Neutrophil (primary cell): Measurements from ENCODE around the gene SHPK.

Source experiments
- H3K27ac ChIP-seq: fragments of 200-600 bp; sonication (generic); 2 replicates; pipeline ENCODE4 v1.5.1; 2016; ENCODE audit warnings: mild to moderate bottlenecking, moderate library complexity
- H3K27me3 ChIP-seq: fragments of 200-600 bp; sonication (generic); 2 replicates; pipeline ENCODE4 v1.6.0; 2016; ENCODE audit warnings: mild to moderate bottlenecking
- H3K36me3 ChIP-seq: fragments of 200-600 bp; sonication (generic); 2 replicates; pipeline ENCODE4 v1.5.1; 2017
- H3K4me1 ChIP-seq, 2 experiments: fragments of 200-600 bp in 1 of 2; sonication (generic) in 1 of 2; 1 replicate in 1 of 2; 2 replicates in 1 of 2; pipeline versions ENCODE4 v1.5.1 to v1.6.1; 2013 to 2016; ENCODE audit warnings: low read depth in 1 of 2, low read length in 1 of 2, mild to moderate bottlenecking in 1 of 2, moderate library complexity in 1 of 2; ENCODE audit not compliant: control insufficient read depth in 1 of 2, insufficient read depth in 1 of 2
- H3K4me3 ChIP-seq, 2 experiments: fragments of 200-600 bp in 1 of 2; sonication (generic) in 1 of 2; 1 replicate in 1 of 2; 2 replicates in 1 of 2; pipeline ENCODE4 v1.5.1; 2013 to 2016; ENCODE audit warnings: low read depth in 1 of 2, low read length in 1 of 2, mild to moderate bottlenecking in 1 of 2, moderate library complexity in 1 of 2
- H3K9me3 ChIP-seq: fragments of 200-600 bp; sonication (generic); 2 replicates; pipeline ENCODE4 v1.5.1; 2016
- TF ChIP-seq, protein P1 (sequence below): fragments of 200-600 bp; sonication (generic); IDR thresholded peaks from 2 replicates; pipeline ENCODE4 v1.5.1; 2016; ENCODE audit warnings: antibody characterized with exemption

Gene SHPK

GRCh38 chr17:3666516-3666915 lies 30.5 kb upstream of the SHPK start:
- Histone ChIP-seq H3K27me3 (no peaks in the 10 kb centered on the region), H3K9me3 (no peaks in the 10 kb centered on the region), H3K27ac (no peak overlapping the region), H3K36me3 (peaks cover 8% of the 10 kb centered on the region), H3K4me1 (peaks cover 15 to 21% of the 10 kb centered on the region in 2 experiments), H3K4me3 (no peak overlapping the region)
- TF ChIP-seq, protein P1, sequence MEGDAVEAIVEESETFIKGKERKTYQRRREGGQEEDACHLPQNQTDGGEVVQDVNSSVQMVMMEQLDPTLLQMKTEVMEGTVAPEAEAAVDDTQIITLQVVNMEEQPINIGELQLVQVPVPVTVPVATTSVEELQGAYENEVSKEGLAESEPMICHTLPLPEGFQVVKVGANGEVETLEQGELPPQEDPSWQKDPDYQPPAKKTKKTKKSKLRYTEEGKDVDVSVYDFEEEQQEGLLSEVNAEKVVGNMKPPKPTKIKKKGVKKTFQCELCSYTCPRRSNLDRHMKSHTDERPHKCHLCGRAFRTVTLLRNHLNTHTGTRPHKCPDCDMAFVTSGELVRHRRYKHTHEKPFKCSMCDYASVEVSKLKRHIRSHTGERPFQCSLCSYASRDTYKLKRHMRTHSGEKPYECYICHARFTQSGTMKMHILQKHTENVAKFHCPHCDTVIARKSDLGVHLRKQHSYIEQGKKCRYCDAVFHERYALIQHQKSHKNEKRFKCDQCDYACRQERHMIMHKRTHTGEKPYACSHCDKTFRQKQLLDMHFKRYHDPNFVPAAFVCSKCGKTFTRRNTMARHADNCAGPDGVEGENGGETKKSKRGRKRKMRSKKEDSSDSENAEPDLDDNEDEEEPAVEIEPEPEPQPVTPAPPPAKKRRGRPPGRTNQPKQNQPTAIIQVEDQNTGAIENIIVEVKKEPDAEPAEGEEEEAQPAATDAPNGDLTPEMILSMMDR = no peak

- no peak overlapping the region for H3K27ac ChIP-seq
- H3K4me1 ChIP-seq = peaks cover 15 to 21% of the 10 kb centered on the region in 2 experiments
- H3K9me3 ChIP-seq = no peaks in the 10 kb centered on the region
- no peaks in the 10 kb centered on the region for H3K27me3 ChIP-seq
- H3K4me3 ChIP-seq = no peak overlapping the region
- TF ChIP-seq, protein P1 = no peak
- H3K36me3 ChIP-seq = peaks cover 11% of the 10 kb centered on the region
Measured at GRCh38 chr17:3665834-3666233, 29.8 kb upstream of the SHPK start.

GRCh38 chr17:3663102-3664011 lies 27.3 kb upstream of the SHPK start:
- Histone ChIP-seq H3K4me3 (no peak overlapping the region), H3K27me3 (no peaks in the 10 kb centered on the region), H3K4me1 (peaks cover 8 to 11% of the 10 kb centered on the region in 2 experiments), H3K9me3 (no peaks in the 10 kb centered on the region), H3K36me3 (peaks cover 25% of the 10 kb centered on the region), H3K27ac (no peak overlapping the region)
- TF ChIP-seq, protein P1 = no peak

- Histone ChIP-seq H3K36me3 (peaks cover 34% of the 10 kb centered on the region), H3K4me3 (no peak overlapping the region), H3K4me1 (no peaks in the 10 kb centered on the region), H3K27me3 (no peaks in the 10 kb centered on the region), H3K27ac (no peak overlapping the region), H3K9me3 (no peaks in the 10 kb centered on the region)
- TF ChIP-seq, protein P1 = no peak
Measured at GRCh38 chr17:3660311-3660891, 24.4 kb upstream of the SHPK start.

DNA sequence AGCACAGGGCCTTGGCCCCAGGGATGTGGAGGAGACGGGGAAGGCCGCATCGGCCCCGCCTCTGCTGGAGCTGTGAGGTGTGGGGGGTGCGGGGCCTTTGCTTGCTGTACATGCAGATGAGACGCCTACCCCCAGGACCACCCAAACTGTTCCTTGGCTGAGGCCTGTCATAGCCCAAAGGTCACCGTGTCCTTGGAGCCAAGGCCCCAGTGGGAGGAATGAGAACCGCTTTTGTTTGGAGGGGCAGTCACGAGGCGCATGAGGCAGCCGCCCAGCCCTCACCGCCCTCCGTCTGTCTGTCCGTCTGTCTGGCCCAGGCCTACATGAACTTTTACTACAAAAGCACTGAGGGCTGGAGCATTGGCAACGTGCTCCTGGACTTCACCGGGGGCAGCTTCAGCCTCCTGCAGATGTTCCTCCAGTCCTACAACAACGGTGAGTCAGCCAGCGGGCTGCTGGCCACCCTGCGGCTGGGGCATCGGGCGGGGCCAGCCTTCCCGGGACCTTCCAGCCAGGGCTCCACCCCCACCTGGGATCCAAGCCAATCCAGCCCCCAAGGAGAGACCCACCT lies 23.6 kb upstream of the SHPK start:
- H3K4me1 ChIP-seq = no peaks in the 10 kb centered on the region
- H3K36me3 ChIP-seq = peaks cover 33% of the 10 kb centered on the region
- TF ChIP-seq, protein P1 = no peak
- no peaks in the 10 kb centered on the region for H3K27me3 ChIP-seq
- no peaks in the 10 kb centered on the region for H3K9me3 ChIP-seq
- no peak overlapping the region for H3K4me3 ChIP-seq
- no peak overlapping the region for H3K27ac ChIP-seq
